Psoas muscle (tissue), 8 donors: ENCODE measurements around the gene NDUFB10. TPM values are rescaled to one million over a fixed set of nuclear protein-coding genes. Genes with fewer than 3 reads are reported as not detected.

Experiments used
- ATAC-seq, 4 donors: fragments of 200-7000 bp; cut with Tn5 transposase; one replicate each; pipeline ENCODE4 v1.9.1; 2020; ENCODE audit warnings: moderate library complexity in 3 of 4, mild to moderate bottlenecking in 2 of 4
- DNase-seq, 2 donors: peaks; one replicate each; pipeline ENCODE4 v3.0.0-alpha.2; 2020
- H3K27ac ChIP-seq: fragments of 200-600 bp; one replicate; pipeline ENCODE4 v1.8.0; 2022
- H3K27me3 ChIP-seq, 3 donors: fragments of 200-600 bp in 1 of 3; one replicate each; pipeline versions ENCODE4 v1.6.1 to v1.8.0; 2013 to 2022; ENCODE audit warnings: low read length in 2 of 3, mild to moderate bottlenecking in 2 of 3, moderate library complexity in 1 of 3; ENCODE audit not compliant: insufficient read depth in 3 of 3
- H3K36me3 ChIP-seq, 2 donors: fragments of 200-600 bp in 1 of 2; one replicate each; pipeline versions ENCODE4 v1.6.1 to v1.8.0; 2013 to 2022; ENCODE audit warnings: low read depth in 1 of 2, mild to moderate bottlenecking in 1 of 2, moderate library complexity in 1 of 2; ENCODE audit not compliant: insufficient read depth in 1 of 2
- H3K4me1 ChIP-seq: fragments of 200-600 bp; one replicate; pipeline ENCODE4 v1.8.0; 2022
- H3K4me3 ChIP-seq: fragments of 200-600 bp; one replicate; pipeline ENCODE4 v1.8.0; 2022; ENCODE audit warnings: mild to moderate bottlenecking
- H3K9me3 ChIP-seq: fragments of 200-600 bp; one replicate; pipeline ENCODE4 v1.8.0; 2022
- WGBS, 3 donors: extraction: QIAGEN DNeasy Blood & Tissue Kit; methylation state at CpG; one replicate each; pipeline versions ENCODE4 v1.1.6 to v1.1.7; 2013; 5-methylcytosine and 5-hydroxymethylcytosine counted together
- intact Hi-C, 2 donors: fragments of 100-400 bp; cut with DNase I; formaldehyde crosslinking; loops; one replicate each; pipeline versions ENCODE4 v1.11.0 to v1.14.2; 2022
- polyA plus RNA-seq, 3 donors: library from polyadenylated mRNA; stranded (reverse); fragments of 200-250 nt; gene quantifications; one replicate each; pipeline ENCODE4 v1.2.3, GENCODE V29; 2013
- total RNA-seq, 4 donors: library from RNA; stranded (reverse); fragmentation: NEBNext Ultra II Directional in 2 of 4; extraction: Animal tissue kit (Norgen Biotek cat#: 25700) in 2 of 4; gene quantifications; one replicate each; pipeline versions ENCODE4 v1.2.1 to v1.2.4, GENCODE V29; 2021 to 2023
- TF ChIP-seq, protein P1 (sequence below): fragments of 200-600 bp; IDR thresholded peaks from one replicate; pipeline ENCODE4 v1.8.0; 2022; ENCODE audit warnings: antibody characterized with exemption
- donor health status: healthy with polysubstance abuse.
- donor health status: DM: no; HTN: no; CAD: no; lungs with moderate emphysema.
- donor health status: Bipolar disorder and iron deficiency.
- donor health status: healthy.
- donor health status: DM: yes; HTN: yes; CAD: no.
- donor health status: DM: no; HTN: no; CAD: no.
- donor health status: DM: no; HTN: no; CAD: no.
- donor health status: DM: yes; HTN: yes; CAD: no.

NDUFB10 gene
- total and polyA plus RNA-seq, 7 donors, result 350 to 870 (median 465) TPM

- peaks cover 62% of the 10 kb centered on the region for H3K4me1 ChIP-seq
- WGBS, 3 donors, result 68 to 85% (median 76%) methylated on average over 21 of the region's 21 CpGs
- intact Hi-C loops, result loop anchor here in 1 of 2 donors (10.0 kb wide), 1 partner anchor 170 kb away; the partner anchor contains the start of genes EME2, MRPS34 and NME3
- H3K36me3 ChIP-seq, result peaks cover 0 to 20% of the 10 kb centered on the region in 2 donors
- DNase-seq, result no peak
- H3K27me3 ChIP-seq, result no peaks in the 10 kb centered on the region
- H3K4me3 ChIP-seq, result no peak overlapping the region
- TF ChIP-seq, protein P1, sequence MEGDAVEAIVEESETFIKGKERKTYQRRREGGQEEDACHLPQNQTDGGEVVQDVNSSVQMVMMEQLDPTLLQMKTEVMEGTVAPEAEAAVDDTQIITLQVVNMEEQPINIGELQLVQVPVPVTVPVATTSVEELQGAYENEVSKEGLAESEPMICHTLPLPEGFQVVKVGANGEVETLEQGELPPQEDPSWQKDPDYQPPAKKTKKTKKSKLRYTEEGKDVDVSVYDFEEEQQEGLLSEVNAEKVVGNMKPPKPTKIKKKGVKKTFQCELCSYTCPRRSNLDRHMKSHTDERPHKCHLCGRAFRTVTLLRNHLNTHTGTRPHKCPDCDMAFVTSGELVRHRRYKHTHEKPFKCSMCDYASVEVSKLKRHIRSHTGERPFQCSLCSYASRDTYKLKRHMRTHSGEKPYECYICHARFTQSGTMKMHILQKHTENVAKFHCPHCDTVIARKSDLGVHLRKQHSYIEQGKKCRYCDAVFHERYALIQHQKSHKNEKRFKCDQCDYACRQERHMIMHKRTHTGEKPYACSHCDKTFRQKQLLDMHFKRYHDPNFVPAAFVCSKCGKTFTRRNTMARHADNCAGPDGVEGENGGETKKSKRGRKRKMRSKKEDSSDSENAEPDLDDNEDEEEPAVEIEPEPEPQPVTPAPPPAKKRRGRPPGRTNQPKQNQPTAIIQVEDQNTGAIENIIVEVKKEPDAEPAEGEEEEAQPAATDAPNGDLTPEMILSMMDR, result no peak
- no peak for ATAC-seq
- H3K27ac ChIP-seq, result peak overlapping the region; percentile 89
- no peaks in the 10 kb centered on the region for H3K9me3 ChIP-seq
These were observed 14.6 kb upstream of the NDUFB10 start for GRCh38 chr16:1944612-1945199.

- Histone ChIP-seq H3K4me1 (peaks cover 59% of the 10 kb centered on the region), H3K27ac (peak overlapping the region; percentile 89), H3K36me3 (peaks cover 0 to 9% of the 10 kb centered on the region in 2 donors), H3K27me3 (no peaks in the 10 kb centered on the region), H3K4me3 (no peak overlapping the region), H3K9me3 (no peaks in the 10 kb centered on the region)
- TF ChIP-seq, protein P1, result no peak
- intact Hi-C loops, result loop anchor here in 1 of 2 donors (10.0 kb wide), 1 partner anchor 171 kb away; the partner anchor contains the start of genes EME2, MRPS34 and NME3
- ATAC-seq (no peak), DNase-seq (no peak)
- 76 to 80% (median 78%) methylated on average over 19 of the region's 19 CpGs for WGBS, 3 donors
These were observed 13.6 kb upstream of the NDUFB10 start for GRCh38 chr16:1945559-1946391.

DNA sequence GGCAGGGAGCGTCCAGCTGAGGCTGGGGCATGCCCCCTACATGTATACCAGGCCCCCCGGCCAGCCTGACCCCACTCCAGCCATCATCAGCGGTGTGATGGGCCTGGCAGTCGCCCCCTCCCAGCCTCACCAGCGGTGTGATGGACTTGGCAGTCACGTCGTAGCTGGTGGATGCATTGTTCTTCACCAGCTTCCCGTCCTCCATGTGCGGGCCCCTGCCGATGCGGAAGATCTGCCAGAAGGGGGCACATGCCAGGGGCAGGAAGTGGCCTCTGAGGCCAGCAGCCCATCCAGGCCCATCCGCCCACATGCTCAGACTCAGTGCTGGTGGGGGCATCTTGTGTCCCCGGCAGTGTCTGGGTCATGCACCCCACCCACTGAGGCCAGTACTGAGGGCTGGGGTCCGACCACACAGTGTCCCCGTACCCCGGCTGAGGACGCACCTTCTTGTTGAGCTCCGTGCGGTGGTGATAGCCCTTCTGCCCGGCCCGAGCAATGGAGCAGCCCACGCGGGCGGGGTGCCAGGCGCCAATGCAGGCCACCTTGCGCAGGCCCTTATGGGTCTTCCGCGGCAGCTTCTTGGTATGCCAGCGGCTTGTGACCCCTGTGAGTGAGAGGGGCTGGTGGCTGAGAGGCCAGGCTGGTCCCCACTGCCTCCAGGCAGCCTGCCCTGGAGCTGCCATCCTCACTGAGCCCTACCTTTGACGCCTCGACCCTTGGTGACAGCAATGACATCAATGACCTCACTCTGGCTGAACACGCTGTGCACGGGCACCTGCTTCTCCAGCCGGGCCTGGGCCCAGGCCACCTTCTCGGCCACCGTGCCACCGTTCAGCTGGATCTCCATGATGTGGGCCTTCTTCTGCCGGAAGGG is 12.6 kb upstream of the NDUFB10 start:
- 53 to 63% (median 58%) methylated on average over 37 to 38 of the region's 38 CpGs for WGBS, 3 donors
- DNase-seq (no peak), ATAC-seq (no peak)
- no peak overlapping the region for H3K4me3 ChIP-seq
- H3K9me3 ChIP-seq, result no peaks in the 10 kb centered on the region
- intact Hi-C loops, result loop anchor here in 1 of 2 donors (10.0 kb wide), 1 partner anchor 172 kb away; the partner anchor contains the start of genes EME2, MRPS34 and NME3
- H3K36me3 ChIP-seq, result peaks cover 0 to 6% of the 10 kb centered on the region in 2 donors
- H3K27me3 ChIP-seq, result no peaks in the 10 kb centered on the region
- H3K27ac ChIP-seq, result peak overlapping the region; percentile 89
- H3K4me1 ChIP-seq, result peaks cover 58% of the 10 kb centered on the region
- TF ChIP-seq, protein P1, result no peak

DNA sequence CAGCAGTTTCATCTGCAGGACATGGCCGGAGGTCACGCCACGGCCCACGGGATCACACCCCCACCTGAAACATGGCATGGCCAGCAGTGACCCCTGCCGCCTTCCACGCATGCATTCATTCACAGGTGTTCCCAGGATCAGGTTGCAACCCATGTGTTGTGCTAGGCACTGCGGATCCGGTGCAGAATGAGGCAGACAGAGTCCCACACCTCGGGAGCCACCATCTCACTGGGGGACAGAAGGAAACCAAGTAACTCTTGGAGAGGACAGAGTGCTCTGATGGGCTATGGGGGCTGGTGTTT is 12.0 kb upstream of the NDUFB10 start:
- no peaks in the 10 kb centered on the region for H3K9me3 ChIP-seq
- no peak for DNase-seq
- no peak overlapping the region for H3K4me3 ChIP-seq
- intact Hi-C loops, result loop anchor here in 1 of 2 donors (10.0 kb wide), 1 partner anchor 173 kb away; the partner anchor contains the start of genes EME2, MRPS34 and NME3
- peaks cover 0 to 6% of the 10 kb centered on the region in 2 donors for H3K36me3 ChIP-seq
- ATAC-seq, result no peak
- 19 to 37% (median 34%) methylated on average over 9 of the region's 9 CpGs for WGBS, 3 donors
- H3K27ac ChIP-seq, result peak overlapping the region; percentile 89
- no peaks in the 10 kb centered on the region for H3K27me3 ChIP-seq
- TF ChIP-seq, protein P1, result no peak
- peaks cover 52% of the 10 kb centered on the region for H3K4me1 ChIP-seq
